ENCODE data around the gene ZNF511.

Gene ZNF511

DNA sequence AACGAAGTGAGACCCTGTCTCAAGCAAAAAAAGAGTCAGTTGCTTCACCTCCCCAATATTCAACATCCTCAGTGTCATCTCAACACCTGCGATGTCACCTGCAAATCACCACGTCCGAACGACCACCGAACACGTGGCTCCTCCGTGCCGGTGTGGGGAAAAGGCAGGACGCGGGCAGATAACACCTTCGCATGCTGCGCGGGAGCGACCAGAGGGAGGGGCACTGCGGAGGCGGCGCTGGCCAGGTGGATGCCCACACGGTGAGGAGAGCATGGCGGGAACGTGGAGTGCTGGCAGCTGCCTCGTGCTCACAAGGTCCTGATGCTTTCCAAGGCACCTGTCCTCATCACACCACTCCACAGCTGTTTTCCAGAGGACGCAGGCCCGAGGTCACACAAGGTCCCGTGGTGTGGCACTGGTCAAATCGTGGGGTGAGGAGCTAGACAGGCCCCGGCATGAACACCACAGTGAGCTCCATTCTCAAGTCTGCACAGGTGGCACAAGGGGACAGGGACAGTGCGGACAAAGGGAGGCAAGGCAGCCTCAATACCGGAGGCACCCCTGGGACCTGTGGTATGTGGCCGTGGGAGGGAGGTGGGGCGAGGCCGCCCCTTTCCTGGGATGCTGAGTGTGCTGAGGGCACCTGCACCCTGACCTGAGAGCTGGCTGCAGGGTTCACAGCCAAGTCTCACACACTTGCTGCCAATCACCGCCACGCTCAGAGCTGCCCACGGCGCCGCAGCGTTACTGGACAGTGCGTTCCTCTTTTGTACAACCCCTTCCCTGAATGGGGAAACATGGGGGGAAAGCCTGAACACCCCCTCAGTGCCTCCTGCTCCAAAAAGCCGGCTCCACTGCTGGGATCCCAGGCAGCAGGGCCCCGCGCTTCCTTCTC, 13.0 kb upstream of the ZNF511 start:
- H3K27ac ChIP-seq (ENCODE audit: low read length): no peak overlapping the region
- no peak overlapping the region for H2AFZ ChIP-seq (ENCODE audit: low read length)
- no peaks in the 10 kb centered on the region for H3K79me2 ChIP-seq (ENCODE audit: low read length)
- no peaks in the 10 kb centered on the region for H4K20me1 ChIP-seq (ENCODE audit: insufficient read depth, low read length)
- no peaks in the 10 kb centered on the region for H3F3A ChIP-seq (ENCODE audit: insufficient read depth, low read length)
- no peaks in the 10 kb centered on the region for H3K4me1 ChIP-seq (ENCODE audit: low read length)
- TF ChIP-seq, protein P1, sequence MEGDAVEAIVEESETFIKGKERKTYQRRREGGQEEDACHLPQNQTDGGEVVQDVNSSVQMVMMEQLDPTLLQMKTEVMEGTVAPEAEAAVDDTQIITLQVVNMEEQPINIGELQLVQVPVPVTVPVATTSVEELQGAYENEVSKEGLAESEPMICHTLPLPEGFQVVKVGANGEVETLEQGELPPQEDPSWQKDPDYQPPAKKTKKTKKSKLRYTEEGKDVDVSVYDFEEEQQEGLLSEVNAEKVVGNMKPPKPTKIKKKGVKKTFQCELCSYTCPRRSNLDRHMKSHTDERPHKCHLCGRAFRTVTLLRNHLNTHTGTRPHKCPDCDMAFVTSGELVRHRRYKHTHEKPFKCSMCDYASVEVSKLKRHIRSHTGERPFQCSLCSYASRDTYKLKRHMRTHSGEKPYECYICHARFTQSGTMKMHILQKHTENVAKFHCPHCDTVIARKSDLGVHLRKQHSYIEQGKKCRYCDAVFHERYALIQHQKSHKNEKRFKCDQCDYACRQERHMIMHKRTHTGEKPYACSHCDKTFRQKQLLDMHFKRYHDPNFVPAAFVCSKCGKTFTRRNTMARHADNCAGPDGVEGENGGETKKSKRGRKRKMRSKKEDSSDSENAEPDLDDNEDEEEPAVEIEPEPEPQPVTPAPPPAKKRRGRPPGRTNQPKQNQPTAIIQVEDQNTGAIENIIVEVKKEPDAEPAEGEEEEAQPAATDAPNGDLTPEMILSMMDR (IDR thresholded peaks at IDR 0.05; ENCODE audit: low read length): no peak
- no peak overlapping the region for H3K4me3 ChIP-seq (ENCODE audit: low read length)
- no peaks in the 10 kb centered on the region for H3K9me3 ChIP-seq (replicated peaks; ENCODE audit: insufficient read depth, low read length)
- no peaks in the 10 kb centered on the region; the same call in 1 of the 2 replicates for H3K36me3 ChIP-seq (replicated peaks; ENCODE audit: insufficient read depth, low read length)
- no peak overlapping the region for H3K9ac ChIP-seq (ENCODE audit: low read length)
- no peak for DNase-seq
- H3K27me3 ChIP-seq (replicated peaks; ENCODE audit: insufficient read depth, low read length): no peaks in the 10 kb centered on the region
- no peaks in the 10 kb centered on the region for H3K9me2 ChIP-seq (replicated peaks; ENCODE audit: insufficient read depth, low read length)
- H3K4me2 ChIP-seq (ENCODE audit: low read depth, low read length): no peak overlapping the region

DNA sequence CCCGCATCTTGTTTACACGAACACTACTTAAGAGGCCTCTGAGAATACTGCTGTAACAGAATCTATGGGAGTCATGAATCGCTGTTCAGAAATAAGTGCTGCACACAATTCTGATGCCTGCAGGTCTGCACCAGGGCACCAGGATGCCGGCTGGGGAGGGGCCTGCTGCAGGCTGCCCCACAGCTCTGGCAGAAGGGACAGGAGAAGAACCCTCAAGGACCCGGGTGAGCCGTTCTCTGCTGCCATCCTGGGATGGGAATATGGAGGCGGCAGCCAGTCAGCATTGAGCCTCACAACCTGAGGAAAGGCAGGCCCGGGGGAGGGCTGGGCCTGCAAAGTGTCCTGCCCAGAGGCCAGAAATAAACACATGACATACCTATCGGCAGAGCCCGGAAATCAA, 11.2 kb upstream of the ZNF511 start:
- DNase-seq: no peak
- H3F3A ChIP-seq (ENCODE audit: insufficient read depth, low read length): no peaks in the 10 kb centered on the region
- no peaks in the 10 kb centered on the region for H3K27me3 ChIP-seq (replicated peaks; ENCODE audit: insufficient read depth, low read length)
- H3K4me1 ChIP-seq (ENCODE audit: low read length): no peaks in the 10 kb centered on the region
- H3K36me3 ChIP-seq (replicated peaks; ENCODE audit: insufficient read depth, low read length): no peaks in the 10 kb centered on the region; the same call in 1 of the 2 replicates
- no peak overlapping the region for H2AFZ ChIP-seq (ENCODE audit: low read length)
- no peaks in the 10 kb centered on the region for H4K20me1 ChIP-seq (ENCODE audit: insufficient read depth, low read length)
- no peaks in the 10 kb centered on the region for H3K9me3 ChIP-seq (replicated peaks; ENCODE audit: insufficient read depth, low read length)
- peaks cover 2% of the 10 kb centered on the region; the same call in 1 of the 2 replicates for H3K79me2 ChIP-seq (ENCODE audit: low read length)
- no peak overlapping the region for H3K27ac ChIP-seq (ENCODE audit: low read length)
- H3K4me3 ChIP-seq (ENCODE audit: low read length): no peak overlapping the region
- H3K9me2 ChIP-seq (replicated peaks; ENCODE audit: insufficient read depth, low read length): no peaks in the 10 kb centered on the region
- no peak overlapping the region for H3K4me2 ChIP-seq (ENCODE audit: low read depth, low read length)
- no peak overlapping the region for H3K9ac ChIP-seq (ENCODE audit: low read length)
- TF ChIP-seq, protein P1 (IDR thresholded peaks at IDR 0.05; ENCODE audit: low read length): no peak
- TF ChIP-seq EZH2phosphoT487 (IDR thresholded peaks at IDR 0.05; ENCODE audit: low read length) (no peak), EZH2 (optimal IDR thresholded peaks at IDR 0.05; ENCODE audit: low read depth, low read length) (no peak)

DNA sequence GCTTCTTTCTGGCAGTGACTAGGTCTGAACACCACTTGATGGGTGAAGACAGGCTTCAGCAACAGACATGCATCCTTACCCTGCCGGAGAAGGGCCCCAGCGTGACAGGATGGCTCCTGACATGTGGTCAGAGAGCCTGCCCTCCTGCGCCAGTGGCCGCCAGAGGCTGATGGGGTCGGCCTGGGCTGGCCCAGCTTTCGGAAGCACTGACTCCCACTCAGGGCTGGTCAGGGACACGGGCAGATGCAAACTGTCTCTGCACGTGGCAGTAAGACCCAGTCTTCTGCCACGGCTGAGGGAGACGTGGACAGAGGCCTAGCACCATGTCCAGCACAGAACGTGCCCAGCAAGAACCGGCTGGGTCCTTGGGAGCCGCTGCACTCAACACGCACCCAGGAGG, 10.2 kb upstream of the ZNF511 start:
- no peaks in the 10 kb centered on the region for H3K27me3 ChIP-seq (replicated peaks; ENCODE audit: insufficient read depth, low read length)
- TF ChIP-seq, protein P1 (IDR thresholded peaks at IDR 0.05; ENCODE audit: low read length): no peak
- TF ChIP-seq EZH2 (optimal IDR thresholded peaks at IDR 0.05; ENCODE audit: low read depth, low read length): no peak
- H4K20me1 ChIP-seq (ENCODE audit: insufficient read depth, low read length): no peaks in the 10 kb centered on the region
- no peak overlapping the region for H3K4me3 ChIP-seq (ENCODE audit: low read length)
- no peak overlapping the region for H3K4me2 ChIP-seq (ENCODE audit: low read depth, low read length)
- H3K9me2 ChIP-seq (replicated peaks; ENCODE audit: insufficient read depth, low read length): no peaks in the 10 kb centered on the region
- no peak overlapping the region for H3K9ac ChIP-seq (ENCODE audit: low read length)
- H3K27ac ChIP-seq (ENCODE audit: low read length): no peak overlapping the region
- peaks cover 12% of the 10 kb centered on the region for H3K79me2 ChIP-seq (ENCODE audit: low read length)
- no peaks in the 10 kb centered on the region; the same call in 1 of the 2 replicates for H3K36me3 ChIP-seq (replicated peaks; ENCODE audit: insufficient read depth, low read length)
- no peaks in the 10 kb centered on the region for H3F3A ChIP-seq (ENCODE audit: insufficient read depth, low read length)
- no peak overlapping the region for H2AFZ ChIP-seq (ENCODE audit: low read length)
- no peaks in the 10 kb centered on the region for H3K4me1 ChIP-seq (ENCODE audit: low read length)
- no peaks in the 10 kb centered on the region for H3K9me3 ChIP-seq (replicated peaks; ENCODE audit: insufficient read depth, low read length)
- DNase-seq: no peak
